Measurements from ENCODE around the gene LCTL.

- no peak for TF ChIP-seq CTCF (conservative IDR thresholded peaks at IDR 0.05; ENCODE audit: low read length)
- no peak for TF ChIP-seq EZH2phosphoT487 (IDR thresholded peaks at IDR 0.05; ENCODE audit: borderline replicate concordance, low read depth, low read length)
Observed at GRCh38 chr15:66502491-66502890, 63.3 kb downstream of the LCTL start.

All from OCI-LY7 (cell line).